OCI-M2 (cell line): ENCODE results near the gene TRPM8.
"Not testable (repeated sequence)": the region's sequence is repeated elsewhere in the genome, so short reads cannot be mapped to it uniquely, and the experiment has no call there.

Experiments used
- DNase-seq: peaks from one replicate; lab custom pipeline; 2025; ENCODE audit not compliant: unreplicated experiment; lab: John Stamatoyannopoulos, UW

TRPM8 gene

DNA sequence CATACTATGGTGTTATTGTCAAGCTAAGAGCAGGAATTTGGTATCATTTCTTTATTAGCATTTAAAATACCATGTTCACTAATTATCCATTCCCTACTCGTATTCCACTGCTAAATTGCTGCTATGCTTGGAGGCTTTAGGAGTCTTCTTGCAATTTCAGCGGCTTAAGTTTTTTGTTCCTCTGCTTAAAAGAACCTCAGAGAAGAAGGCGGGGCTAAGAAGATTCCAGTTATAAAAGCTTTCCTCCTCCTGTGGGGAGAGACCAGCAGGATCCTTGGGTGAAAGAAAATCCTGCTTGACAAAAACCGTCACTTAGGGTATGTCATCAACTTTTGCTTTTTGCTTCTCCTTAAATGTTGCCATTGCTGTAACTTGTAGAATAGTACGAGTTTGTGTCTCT, at the start of gene TRPM8:
TSS of gene TRPM8 (plus strand) at position 258 of the 400 bp plus-strand sequence. CDS start 9,165 bp downstream, outside the sequence.
- no peak for DNase-seq

DNA sequence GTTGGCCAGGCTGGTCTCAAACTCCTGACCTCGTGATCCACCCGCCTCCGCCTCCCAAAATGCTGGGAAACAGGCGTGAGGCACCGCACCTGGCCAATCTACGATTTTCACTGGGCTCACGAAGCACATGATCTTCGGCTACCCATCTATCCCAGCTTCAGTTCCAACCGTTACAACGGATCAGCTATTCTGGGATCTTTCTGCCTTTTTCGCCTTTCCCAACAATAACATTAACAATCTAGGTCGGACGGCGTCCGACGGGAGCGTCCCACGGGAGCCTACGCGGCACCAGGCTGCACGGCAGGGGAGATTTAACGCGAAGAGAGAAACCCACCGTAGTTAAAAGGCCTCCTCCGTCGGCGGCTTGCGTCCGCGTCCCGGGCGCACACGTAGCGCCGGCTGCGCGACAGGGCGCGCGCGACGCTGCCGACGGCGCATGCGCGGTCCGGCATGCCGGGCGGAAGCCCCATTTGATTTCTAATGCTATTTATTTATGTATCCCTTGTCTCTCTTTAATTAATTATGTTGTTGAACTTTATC, 49.1 kb upstream of the TRPM8 start, which contains the start of gene MSL3B:
TSS of gene MSL3B (minus strand) at position 394 of the 540 bp plus-strand sequence.
- DNase-seq = no peak

DNA sequence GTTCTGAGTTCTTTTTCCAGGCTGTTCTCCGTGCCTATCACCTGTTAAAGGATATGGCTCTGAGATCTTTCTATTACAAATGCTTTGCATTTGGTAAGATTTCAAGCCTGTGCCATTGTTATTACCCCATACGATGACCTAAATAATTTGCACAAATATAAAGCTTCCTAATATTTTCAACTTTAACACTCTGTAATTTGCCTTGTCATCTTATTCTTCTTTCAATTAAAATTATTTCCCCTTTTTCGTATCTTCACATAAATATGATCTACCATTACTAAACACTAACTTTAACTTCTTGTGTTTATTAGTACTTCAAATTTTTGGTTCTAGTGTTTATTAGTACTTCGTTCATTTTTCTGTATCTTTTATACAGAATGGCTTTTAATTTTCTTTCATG, 45.7 kb upstream of the TRPM8 start:
- DNase-seq = no peak

DNA sequence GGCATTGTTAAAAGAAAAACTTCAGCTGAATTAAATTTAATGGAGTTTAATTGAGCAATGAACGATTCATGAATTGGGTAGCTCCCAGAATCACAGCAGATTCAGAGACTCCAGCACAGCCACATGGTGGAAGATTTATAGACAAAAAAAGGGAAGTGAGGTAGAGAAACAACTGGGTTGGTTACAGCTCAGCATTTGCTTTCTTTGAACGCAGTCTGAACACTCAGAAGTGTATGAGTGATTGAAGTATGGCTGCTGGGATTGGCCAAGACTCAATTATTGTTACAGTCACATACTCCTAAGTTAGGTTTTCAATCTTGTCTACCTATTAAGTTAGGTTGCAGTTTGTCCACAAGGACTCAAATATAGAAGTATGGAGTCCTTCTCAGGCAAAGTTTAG, 45.0 kb upstream of the TRPM8 start:
- not testable (repeated sequence) for DNase-seq

DNA sequence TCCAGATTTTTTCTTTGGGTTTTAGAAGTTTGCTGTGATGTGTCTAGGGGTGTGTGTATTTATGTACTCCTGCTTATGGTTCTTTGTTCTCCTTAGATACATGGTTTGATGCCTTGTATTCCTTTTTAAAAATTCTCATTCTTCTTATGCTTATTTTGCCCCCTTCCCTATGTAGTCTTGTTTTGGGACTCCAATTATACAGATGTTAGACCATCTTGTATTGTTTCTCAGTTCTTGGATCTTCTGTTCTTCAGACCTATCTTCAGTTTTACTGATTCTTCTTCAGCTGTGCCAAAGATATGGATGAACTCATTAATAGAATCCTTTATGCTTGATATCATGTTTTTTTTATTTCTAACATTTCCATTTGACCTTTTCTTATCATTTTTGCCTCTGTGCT, 34.8 kb upstream of the TRPM8 start:
- DNase-seq = no peak

DNA sequence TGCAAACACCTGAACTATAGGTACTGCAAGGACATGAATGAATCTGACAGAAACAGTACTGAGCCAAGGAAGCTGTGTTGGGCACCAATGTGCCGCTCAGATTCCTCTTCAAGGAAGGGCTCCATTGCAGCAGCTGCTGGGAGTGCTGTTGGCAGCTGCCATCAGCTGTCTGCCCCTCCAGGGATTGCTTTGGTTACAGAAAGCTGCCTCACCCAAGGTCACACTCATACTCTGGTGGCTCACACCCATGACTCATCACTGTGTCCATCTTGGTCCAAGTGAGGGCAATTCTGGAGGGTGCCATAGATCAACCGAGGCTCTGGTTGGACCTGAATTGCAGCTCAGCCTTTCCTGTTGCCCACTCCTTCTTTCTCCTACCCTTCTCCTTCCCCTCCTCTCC, 24.4 kb upstream of the TRPM8 start:
- no peak for DNase-seq

DNA sequence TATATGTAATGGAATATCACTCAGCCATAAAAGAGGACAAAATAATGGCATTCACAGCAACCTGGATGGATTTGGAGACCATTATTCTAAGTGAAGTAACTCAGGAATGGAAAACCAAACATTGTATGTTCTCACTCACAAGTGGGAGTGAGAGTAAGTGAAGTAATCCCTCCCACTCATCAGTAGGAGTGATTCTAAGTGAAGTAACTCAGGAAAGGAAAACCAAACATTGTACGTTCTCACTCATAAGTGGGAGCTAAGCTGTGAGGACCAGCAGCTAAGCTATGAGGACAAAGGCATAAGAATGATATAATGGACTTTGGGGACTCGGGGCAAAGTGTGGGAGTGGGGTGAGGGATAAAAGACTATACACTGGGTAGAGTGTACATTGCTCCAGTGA, 20.9 kb upstream of the TRPM8 start:
- DNase-seq = not testable (repeated sequence)

DNA sequence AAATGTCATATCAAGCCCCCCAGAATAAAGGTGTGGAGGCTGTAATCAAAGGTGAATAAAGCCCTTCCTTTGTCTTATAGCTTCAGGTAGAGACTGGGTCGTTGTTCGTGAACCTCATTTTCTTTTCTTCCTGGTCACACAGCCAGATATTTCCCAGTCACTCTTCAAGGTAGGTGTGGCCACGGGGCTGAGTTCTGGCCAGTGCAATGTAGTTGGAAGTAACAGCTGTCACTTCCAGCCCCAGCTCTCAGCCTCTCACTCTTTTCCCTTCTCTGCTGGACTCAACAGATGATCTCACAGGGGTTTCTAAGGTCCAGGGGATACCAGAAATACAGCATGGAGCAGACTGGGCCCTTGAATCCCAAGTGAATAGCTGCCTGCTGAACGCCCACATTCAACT, 15.8 kb upstream of the TRPM8 start:
- DNase-seq = no peak

DNA sequence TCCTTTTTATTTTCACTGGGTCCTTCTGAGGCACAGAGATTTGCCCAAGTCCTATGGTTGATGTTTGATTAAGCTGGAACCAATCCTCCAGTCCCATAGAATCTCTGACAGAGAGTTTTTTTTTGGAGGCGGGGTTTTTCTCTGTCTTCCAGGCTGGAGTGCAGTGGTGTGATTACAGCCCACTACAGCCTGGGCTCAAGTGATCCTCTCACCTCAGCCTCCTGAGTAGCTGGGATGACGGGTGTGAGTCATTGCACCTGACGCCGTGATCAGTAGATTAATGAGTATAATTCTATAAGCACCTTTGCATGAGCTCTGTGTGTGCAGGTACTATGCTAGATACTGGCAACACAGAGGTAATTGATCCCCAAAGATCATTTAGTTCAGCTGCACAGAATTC, 15.3 kb upstream of the TRPM8 start:
- no peak for DNase-seq

DNA sequence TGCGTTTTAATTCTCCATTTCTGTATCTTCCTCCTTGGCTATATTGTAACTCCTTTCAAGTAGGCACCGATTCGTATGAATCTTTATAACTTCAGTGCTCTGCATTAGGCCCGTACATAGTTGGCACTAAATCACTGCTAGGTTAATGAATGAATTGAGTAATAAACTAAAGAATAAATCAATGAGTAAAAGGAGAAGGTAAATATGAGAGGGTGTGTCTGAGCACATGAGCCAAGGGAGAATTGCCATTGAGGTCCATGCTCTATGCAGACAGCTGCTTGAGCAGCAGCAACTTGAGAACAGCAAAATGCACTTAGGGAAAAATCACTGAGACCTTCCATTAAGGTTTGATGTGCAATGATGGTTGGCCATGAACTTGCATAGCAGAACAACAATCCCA, 11.2 kb upstream of the TRPM8 start:
- DNase-seq = no peak

DNA sequence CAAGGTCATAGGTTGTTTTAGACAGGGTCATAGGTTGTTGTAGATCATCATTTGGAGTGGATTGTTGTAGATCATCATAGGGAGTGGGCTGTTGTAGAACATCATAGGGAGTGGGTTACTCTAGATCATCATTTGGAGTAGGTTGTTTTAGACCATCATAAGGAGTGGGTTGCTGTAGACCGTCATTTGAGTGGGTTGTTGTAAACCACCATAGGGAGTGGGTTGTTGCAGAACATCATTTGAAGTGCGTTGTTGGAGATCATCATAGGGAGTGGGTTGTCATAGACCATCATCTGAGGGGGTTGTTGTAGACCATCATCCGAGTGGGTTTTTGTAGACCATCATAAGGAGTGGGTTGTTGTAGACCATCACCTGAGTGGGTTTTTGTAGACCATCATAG, 9.5 kb upstream of the TRPM8 start:
- no peak for DNase-seq

DNA sequence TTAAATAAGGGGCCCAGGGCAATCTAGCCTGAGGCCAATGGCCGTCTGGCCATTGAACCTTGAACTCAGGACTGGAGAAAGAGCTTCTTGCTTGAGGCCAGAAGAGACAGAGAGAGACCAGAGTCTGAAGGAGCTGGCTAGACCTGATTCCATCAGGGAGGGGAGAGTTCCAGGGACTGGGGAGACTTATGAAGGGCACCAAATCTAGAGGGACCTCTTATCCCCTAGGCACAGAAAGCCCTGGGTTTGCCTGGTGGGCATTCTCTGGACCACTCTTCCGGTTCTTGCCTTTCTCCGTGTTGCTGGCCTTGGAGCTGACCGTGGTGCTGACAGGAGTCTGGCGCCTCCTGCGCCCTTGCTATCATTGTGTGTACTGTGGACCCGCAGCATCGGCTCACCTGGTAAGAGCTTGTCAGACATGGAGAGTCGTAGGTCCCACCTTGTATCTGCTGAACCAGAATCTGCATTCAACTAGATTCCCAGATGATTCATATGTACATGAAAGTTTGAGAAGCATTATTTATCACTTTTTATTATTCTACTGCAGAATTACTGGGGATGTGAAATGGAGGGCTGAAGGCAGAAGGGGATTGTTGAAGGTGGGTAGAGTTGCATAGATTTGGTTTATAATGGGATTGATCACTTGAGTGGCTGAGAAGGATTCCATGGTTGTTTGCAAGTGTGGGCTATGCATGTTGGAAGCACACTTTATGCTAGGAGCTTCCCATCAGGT, 4.3 kb upstream of the TRPM8 start:
- DNase-seq = no peak

DNA sequence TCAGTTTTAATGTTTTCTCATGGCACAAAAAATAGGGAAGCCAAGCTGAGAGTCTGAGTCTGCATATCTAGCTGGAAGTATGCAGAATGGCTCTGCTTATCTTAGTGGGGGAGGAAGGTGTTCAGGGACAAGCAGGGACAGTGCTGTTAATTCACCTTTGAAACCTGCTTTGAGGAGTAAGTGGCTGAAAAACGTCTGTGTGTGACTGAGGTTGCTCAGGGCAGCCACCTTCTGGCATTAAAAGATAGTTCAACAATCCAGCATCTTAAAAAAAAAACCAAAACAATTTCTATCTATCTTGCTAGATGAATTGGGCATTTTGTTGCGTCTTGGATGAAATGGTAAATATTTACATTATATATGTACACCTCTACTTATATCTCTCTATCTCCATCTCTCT, 2.0 kb upstream of the TRPM8 start:
- DNase-seq = no peak

DNA sequence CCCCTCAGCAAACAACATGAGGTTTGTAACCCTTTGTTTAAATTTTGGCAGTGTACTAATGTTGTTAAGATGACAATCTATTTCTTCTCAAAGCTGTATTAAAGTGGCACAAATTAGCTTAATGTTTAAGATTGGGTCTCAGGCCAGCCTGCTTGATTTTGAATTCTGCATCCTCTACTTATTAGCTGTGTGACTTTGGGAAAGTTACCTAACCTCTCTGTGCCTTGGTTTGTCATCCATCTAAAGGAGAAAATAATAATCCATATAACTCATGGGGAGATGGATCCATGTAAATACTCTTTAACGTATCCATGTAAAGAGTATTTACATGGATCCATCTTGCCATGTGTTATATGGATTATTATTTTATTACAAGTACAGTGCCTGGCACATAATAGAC, 2.1 kb downstream of the TRPM8 start:
- DNase-seq = no peak

DNA sequence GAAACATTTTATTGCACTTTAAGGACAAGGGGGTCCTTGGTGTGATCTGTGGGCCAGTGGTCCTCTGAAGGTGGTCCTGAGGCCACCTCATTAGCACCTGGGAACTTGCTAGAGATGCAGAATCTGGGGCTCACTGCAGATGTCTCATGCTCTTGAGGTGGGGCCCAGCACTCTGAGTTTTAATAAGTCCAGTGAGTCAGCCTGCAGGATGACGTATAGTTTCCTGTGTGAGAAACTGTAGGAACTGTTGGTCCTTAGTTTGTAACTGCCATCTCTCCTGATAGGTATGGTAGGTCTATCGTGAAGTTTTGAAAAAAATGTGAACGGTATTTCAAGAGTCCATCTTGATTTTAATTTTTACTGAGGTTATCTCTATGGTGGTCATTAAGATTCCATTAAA, 2.8 kb downstream of the TRPM8 start:
- no peak for DNase-seq

DNA sequence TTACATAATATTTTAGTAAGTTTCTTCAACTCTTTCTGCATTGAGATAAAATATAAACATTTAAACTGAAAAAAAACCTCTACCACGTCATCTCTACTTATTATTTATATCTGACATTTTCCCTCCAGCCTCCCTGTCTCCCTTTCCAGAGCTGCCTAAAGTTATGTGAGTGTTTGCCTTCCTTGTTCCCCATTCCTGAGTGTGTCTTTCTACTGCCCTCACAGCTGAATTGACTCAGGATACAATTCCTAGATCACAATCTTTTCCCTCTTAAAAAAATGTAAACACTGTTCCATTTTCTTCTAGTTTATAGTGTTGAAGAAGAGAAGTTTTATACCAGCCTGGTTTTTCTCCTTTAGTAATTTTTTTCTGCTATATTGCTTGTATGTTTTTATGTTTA, 5.3 kb downstream of the TRPM8 start:
- no peak for DNase-seq

DNA sequence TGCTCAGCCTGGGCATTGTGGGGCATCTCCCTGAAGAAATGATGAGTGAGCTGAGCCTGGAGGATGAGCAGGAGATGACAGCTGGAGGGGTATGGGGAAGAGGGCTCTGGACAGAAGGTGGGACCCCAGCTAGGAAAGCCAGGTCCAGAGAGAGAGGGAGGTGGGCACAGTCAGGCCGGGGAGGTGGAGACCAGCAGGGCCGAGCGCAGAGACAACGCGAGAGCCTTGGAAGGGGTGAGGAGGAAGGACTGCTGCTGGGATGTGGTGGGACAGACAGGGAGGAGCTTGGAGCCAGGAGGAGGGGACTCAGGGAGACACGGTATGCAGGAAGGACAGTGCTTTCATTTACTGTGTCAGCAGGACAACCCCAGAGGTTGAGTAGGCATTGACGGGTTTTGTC, 8.2 kb downstream of the TRPM8 start:
- no peak for DNase-seq

DNA sequence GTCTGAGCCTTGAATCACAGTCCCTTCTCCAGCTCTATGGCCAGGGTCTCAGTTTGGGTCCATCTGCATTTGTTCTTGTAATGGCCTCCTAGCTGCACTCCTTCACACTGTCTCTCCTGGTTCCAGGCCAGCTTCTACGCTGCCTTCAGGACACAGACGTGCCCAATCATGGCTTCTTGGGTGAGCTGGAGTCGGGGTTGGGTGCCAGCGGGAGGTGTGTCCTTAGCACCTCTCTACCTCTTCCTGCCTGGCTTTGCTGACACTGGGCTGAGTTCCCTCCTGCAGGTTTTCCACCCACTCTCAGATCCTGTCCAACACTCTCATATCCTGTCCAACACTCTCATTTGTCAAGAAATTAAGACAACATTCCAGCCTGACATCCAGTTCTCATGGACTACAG, 9.6 kb downstream of the TRPM8 start:
- DNase-seq = no peak

DNA sequence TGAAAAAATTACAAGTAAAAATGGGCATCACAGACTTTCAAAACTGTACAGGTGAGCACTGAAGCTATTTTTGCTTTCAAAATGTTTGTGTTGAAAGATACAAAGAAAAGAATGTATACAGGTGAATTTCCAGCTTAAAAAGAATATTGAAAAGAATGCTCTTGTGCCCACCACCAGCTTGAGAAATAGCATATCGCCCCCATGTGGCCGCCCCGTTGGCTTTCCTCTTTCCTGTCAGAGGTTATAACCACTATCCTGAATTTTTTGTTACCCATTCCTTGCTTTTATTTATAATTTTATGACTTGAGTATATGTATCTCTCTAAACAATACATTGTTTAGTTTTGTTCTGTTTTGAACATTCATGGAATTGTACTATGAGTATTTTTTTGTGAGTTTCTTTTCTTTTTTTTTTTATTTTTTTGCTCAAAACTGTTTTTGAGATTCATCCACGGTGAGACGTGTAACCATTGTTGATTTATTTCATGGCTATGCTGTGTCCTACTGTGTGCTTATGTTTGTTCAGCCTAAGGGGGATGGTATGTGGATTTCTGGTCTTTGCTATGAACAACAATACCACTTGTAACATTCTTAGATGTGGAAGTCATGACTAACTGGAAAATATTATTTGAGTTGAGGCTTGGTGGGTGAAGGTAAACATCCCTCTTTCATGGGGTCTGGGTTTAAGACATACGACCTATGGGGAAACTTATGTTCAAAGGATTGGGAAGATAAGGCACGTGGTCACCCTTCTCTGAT, 11.6 kb downstream of the TRPM8 start:
- DNase-seq = no peak

DNA sequence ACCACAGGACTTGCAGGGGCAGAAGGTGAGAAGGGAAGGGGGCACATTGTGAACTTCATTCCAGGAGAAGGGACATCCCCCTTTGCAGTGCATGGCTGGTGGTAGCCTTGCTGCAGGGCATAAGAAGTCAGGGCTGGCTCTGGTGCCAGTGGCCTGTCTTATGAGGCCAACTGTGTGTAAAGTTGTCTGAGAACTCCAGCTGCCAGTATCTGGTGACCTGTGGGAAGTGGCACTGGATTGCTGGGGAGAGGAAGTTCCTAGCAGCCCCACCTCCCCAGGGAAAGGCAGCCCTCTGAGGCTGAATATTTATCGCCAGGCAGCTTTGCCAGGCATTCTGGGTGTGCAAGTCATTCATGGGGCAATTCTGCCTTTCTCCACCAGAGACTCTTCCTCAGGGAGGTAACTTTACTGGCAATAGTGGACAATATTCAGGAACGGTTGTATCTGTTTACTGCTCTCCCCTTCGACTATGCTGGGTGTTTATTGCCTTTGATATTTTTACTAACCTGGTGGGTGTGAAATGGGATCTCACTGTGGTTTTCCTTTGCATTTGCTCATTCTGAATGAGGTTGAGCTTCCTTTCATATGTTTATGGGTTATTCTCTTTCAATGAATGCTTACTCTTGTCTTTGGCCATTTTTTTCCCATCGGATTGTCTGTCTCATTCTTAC, 12.3 kb downstream of the TRPM8 start:
- no peak for DNase-seq

DNA sequence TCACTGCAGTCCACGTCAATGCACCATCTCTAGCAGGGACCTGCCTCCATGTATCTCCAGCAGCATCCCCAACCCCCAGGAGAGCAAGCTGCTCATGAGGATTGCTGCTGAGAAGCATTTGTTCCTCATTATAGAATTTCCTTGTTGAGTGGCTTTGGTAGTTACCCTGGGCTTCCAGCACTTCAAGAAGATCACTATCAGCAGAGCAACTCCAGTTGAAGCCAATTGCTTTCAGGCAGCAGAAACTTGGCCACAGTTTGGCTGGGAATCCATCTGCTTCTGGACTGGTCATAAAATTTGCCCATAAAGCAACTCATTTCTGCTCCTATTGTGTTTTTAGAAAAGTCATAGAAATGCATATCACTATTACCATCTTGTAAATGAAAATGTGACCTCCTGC, 17.4 kb downstream of the TRPM8 start:
- DNase-seq = no peak

DNA sequence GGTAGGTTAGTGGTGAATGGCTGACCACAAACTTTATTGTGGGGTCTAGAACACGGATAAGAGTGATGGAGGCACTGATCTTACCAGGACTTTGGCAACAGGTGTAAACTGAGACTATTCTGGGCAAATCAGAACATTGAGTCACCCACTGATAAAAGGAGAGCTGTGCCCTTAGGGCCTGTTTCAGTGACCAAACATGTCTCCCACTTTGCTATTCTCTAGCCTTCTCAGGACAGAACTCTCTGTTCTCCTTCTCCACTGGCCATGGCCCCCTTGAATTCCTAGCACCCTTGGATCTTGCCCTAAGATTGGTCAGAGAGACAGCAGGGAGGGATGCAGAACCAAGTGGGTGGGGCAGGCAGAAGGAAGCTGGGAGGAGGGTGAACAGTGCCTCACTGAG, 18.3 kb downstream of the TRPM8 start:
- no peak for DNase-seq
